Activated naive CD4-positive, alpha-beta T cell treated with anti-CD3 and anti-CD28 coated beads, Interleukin-2, amount 10 ng/mL, durations not matched to agents 7 days and 5 days (primary cell): ENCODE measurements around the gene ZC3H4.
"Not testable (repeated sequence)": the region's sequence is repeated elsewhere in the genome, so short reads cannot be mapped to it uniquely, and the experiment has no call there.

Experiments
- CTCF ChIA-PET: fragments of 350-600 bp; sonication (Branson Sonifier 250); formaldehyde crosslinking; loops from one replicate; lab custom pipeline; 2021; ENCODE audit warnings: antibody characterized with exemption; lab: Charles Lee
- DNase-seq: peaks from one replicate; pipeline ENCODE4 v3.0.0-alpha.2; 2020
- H3K27ac Mint-ChIP-seq: one replicate; pipeline ENCODE4 v1.8.0; 2021; ENCODE audit warnings: mild to moderate bottlenecking, moderate library complexity, mixed read lengths
- H3K27me3 Mint-ChIP-seq: one replicate; pipeline ENCODE4 v1.8.0; 2021; ENCODE audit warnings: mild to moderate bottlenecking, mixed read lengths
- H3K36me3 Mint-ChIP-seq: one replicate; pipeline ENCODE4 v1.8.0; 2021; ENCODE audit warnings: mixed read lengths
- H3K4me1 Mint-ChIP-seq: one replicate; pipeline ENCODE4 v1.8.0; 2021; ENCODE audit warnings: mixed read lengths
- H3K4me3 Mint-ChIP-seq: one replicate; pipeline ENCODE4 v1.8.0; 2021; ENCODE audit warnings: mild to moderate bottlenecking, moderate library complexity, mixed read lengths
- H3K9me3 Mint-ChIP-seq: one replicate; pipeline ENCODE4 v1.8.0; 2021; ENCODE audit warnings: mixed read lengths

ZC3H4 gene

GRCh38 chr19:47145639-47146486, 32.3 kb upstream of the ZC3H4 start:
- no peaks in the 10 kb centered on the region for H3K27me3 Mint-ChIP-seq
- H3K4me1 Mint-ChIP-seq: peaks cover 66% of the 10 kb centered on the region
- peak; percentile 32 for DNase-seq
- peak overlapping the region; percentile 25 for H3K4me3 Mint-ChIP-seq
- peaks cover 53% of the 10 kb centered on the region for H3K36me3 Mint-ChIP-seq
- no peaks in the 10 kb centered on the region for H3K9me3 Mint-ChIP-seq
- CTCF ChIA-PET: interaction anchor here (0.7 to 2.5 kb wide), 16 partner anchors 9 to 290 kb away, joined by 3 to 26 read pairs (median 3); partner anchors contain the start of gene SAE1
- H3K27ac Mint-ChIP-seq: peak overlapping the region; percentile 92

- peaks cover 45% of the 10 kb centered on the region for H3K36me3 Mint-ChIP-seq
- peaks cover 60% of the 10 kb centered on the region for H3K4me1 Mint-ChIP-seq
- peak overlapping the region; percentile 30 for H3K27ac Mint-ChIP-seq
- CTCF ChIA-PET: interaction anchor here (0.8 to 2.5 kb wide), 4 partner anchors 12 to 100 kb away, joined by 3 to 26 read pairs (median 4); no protein-coding TSS in a partner anchor
- no peaks in the 10 kb centered on the region for H3K9me3 Mint-ChIP-seq
- no peak for DNase-seq
- no peaks in the 10 kb centered on the region for H3K27me3 Mint-ChIP-seq
- H3K4me3 Mint-ChIP-seq: no peak overlapping the region
Measured at GRCh38 chr19:47144630-47145029, 31.1 kb upstream of the ZC3H4 start.

GRCh38 chr19:47143322-47144073, 29.9 kb upstream of the ZC3H4 start:
- Mint-ChIP-seq H3K36me3 (peaks cover 48% of the 10 kb centered on the region), H3K9me3 (no peaks in the 10 kb centered on the region), H3K27me3 (no peaks in the 10 kb centered on the region), H3K27ac (peak overlapping the region; percentile 29), H3K4me1 (peaks cover 62% of the 10 kb centered on the region), H3K4me3 (no peak overlapping the region)
- DNase-seq: no peak
- CTCF ChIA-PET: interaction anchor here (0.8 to 1.7 kb wide), 4 partner anchors 12 to 131 kb away, joined by 3 to 6 read pairs (median 4); no protein-coding TSS in a partner anchor

- CTCF ChIA-PET: interaction anchor here (1.1 to 1.7 kb wide), 3 partner anchors 11 to 130 kb away, joined by 3 to 6 read pairs (median 4); no protein-coding TSS in a partner anchor
- peaks cover 59% of the 10 kb centered on the region for H3K4me1 Mint-ChIP-seq
- DNase-seq: no peak
- no peak overlapping the region for H3K4me3 Mint-ChIP-seq
- no peak overlapping the region for H3K27ac Mint-ChIP-seq
- no peaks in the 10 kb centered on the region for H3K9me3 Mint-ChIP-seq
- H3K36me3 Mint-ChIP-seq: peaks cover 47% of the 10 kb centered on the region
- no peaks in the 10 kb centered on the region for H3K27me3 Mint-ChIP-seq
Measured at GRCh38 chr19:47142779-47143178, 29.2 kb upstream of the ZC3H4 start.

- Mint-ChIP-seq H3K36me3 (peaks cover 45% of the 10 kb centered on the region), H3K9me3 (no peaks in the 10 kb centered on the region), H3K4me1 (peaks cover 55% of the 10 kb centered on the region), H3K27me3 (no peaks in the 10 kb centered on the region), H3K27ac (peak overlapping the region; percentile 3), H3K4me3 (no peak overlapping the region)
- no peak for DNase-seq
- CTCF ChIA-PET: no interaction called here
Measured at GRCh38 chr19:47141695-47142094, 28.1 kb upstream of the ZC3H4 start.

GRCh38 chr19:47141252-47141651, 27.7 kb upstream of the ZC3H4 start:
- peaks cover 51% of the 10 kb centered on the region for H3K4me1 Mint-ChIP-seq
- peaks cover 44% of the 10 kb centered on the region for H3K36me3 Mint-ChIP-seq
- H3K4me3 Mint-ChIP-seq, CTCF ChIA-PET, H3K9me3 Mint-ChIP-seq, DNase-seq, H3K27me3 Mint-ChIP-seq: not testable (repeated sequence)
- peak overlapping the region; percentile 3 for H3K27ac Mint-ChIP-seq

GRCh38 chr19:47135156-47135555, 21.6 kb upstream of the ZC3H4 start:
- Mint-ChIP-seq H3K36me3 (peaks cover 55% of the 10 kb centered on the region), H3K27ac (no peak overlapping the region), H3K27me3 (peaks cover 3% of the 10 kb centered on the region), H3K4me1 (peaks cover 67% of the 10 kb centered on the region), H3K9me3 (peaks cover 3% of the 10 kb centered on the region), H3K4me3 (no peak overlapping the region)
- DNase-seq: no peak
- CTCF ChIA-PET: no interaction called here

GRCh38 chr19:47134545-47134944, 21.0 kb upstream of the ZC3H4 start:
- H3K4me3 Mint-ChIP-seq: no peak overlapping the region

GRCh38 chr19:47133021-47133471, 19.5 kb upstream of the ZC3H4 start:
- peaks cover 62% of the 10 kb centered on the region for H3K4me1 Mint-ChIP-seq
- peak overlapping the region; percentile 98 for H3K4me3 Mint-ChIP-seq
- H3K27me3 Mint-ChIP-seq: peaks cover 7% of the 10 kb centered on the region
- no peak for DNase-seq
- peaks cover 3% of the 10 kb centered on the region for H3K9me3 Mint-ChIP-seq
- H3K36me3 Mint-ChIP-seq: peaks cover 45% of the 10 kb centered on the region
- CTCF ChIA-PET: interaction anchor here (0.6 to 3.2 kb wide), 6 partner anchors 12 to 114 kb away, joined by 3 to 9 read pairs (median 3); no protein-coding TSS in a partner anchor
- H3K27ac Mint-ChIP-seq: peak overlapping the region; percentile 24

More at GRCh38 chr19:47134545-47134944, 21.0 kb upstream of the ZC3H4 start:
- no peak for DNase-seq
- H3K9me3 Mint-ChIP-seq: peaks cover 3% of the 10 kb centered on the region
- peak overlapping the region; percentile 4 for H3K27ac Mint-ChIP-seq
- H3K36me3 Mint-ChIP-seq: peaks cover 55% of the 10 kb centered on the region
- peaks cover 70% of the 10 kb centered on the region for H3K4me1 Mint-ChIP-seq
- peaks cover 6% of the 10 kb centered on the region for H3K27me3 Mint-ChIP-seq
- CTCF ChIA-PET: no interaction called here

- Mint-ChIP-seq H3K9me3 (peaks cover 3% of the 10 kb centered on the region), H3K4me1 (peaks cover 62% of the 10 kb centered on the region), H3K36me3 (peaks cover 45% of the 10 kb centered on the region), H3K4me3 (peak overlapping the region; percentile 98), H3K27me3 (peaks cover 7% of the 10 kb centered on the region), H3K27ac (peak overlapping the region; percentile 60)
- CTCF ChIA-PET: interaction anchor here (0.6 to 3.2 kb wide), 11 partner anchors 11 to 119 kb away, joined by 3 to 17 read pairs (median 5); no protein-coding TSS in a partner anchor
- no peak for DNase-seq
Measured at GRCh38 chr19:47132194-47132852, 18.7 kb upstream of the ZC3H4 start.

- H3K9me3 Mint-ChIP-seq: peaks cover 3% of the 10 kb centered on the region
- H3K36me3 Mint-ChIP-seq: peaks cover 40% of the 10 kb centered on the region
- peaks cover 53% of the 10 kb centered on the region for H3K4me1 Mint-ChIP-seq
Measured at GRCh38 chr19:47130589-47131227, 17.1 kb upstream of the ZC3H4 start, which contains the start of gene SAE1. TSS of gene SAE1 (plus strand) at chr19:47130835. CDS start at chr19:47130931, 96 bp downstream.

GRCh38 chr19:47130120-47130588, 16.6 kb upstream of the ZC3H4 start:
- Mint-ChIP-seq H3K4me1 (peaks cover 52% of the 10 kb centered on the region), H3K27ac (peak overlapping the region; percentile 95), H3K27me3 (peaks cover 7% of the 10 kb centered on the region), H3K36me3 (peaks cover 37% of the 10 kb centered on the region), H3K4me3 (peak overlapping the region; percentile 98), H3K9me3 (peaks cover 3% of the 10 kb centered on the region)
- CTCF ChIA-PET: interaction anchor here (1.3 to 3.2 kb wide), 3 partner anchors 17 to 116 kb away, joined by 3 to 9 read pairs (median 6); partner anchors contain the start of gene ZC3H4
- no peak for DNase-seq

More at GRCh38 chr19:47130589-47131227, 17.1 kb upstream of the ZC3H4 start, which contains the start of gene SAE1:
- CTCF ChIA-PET: interaction anchor here (0.8 to 3.2 kb wide), 14 partner anchors 11 to 139 kb away, joined by 3 to 17 read pairs (median 5); partner anchors contain the start of gene ZC3H4
- DNase-seq: peak; percentile 92
- H3K4me3 Mint-ChIP-seq: peak within 1 kb of the TSS; percentile 98
- peak within 1 kb of the TSS; percentile 95 for H3K27ac Mint-ChIP-seq
- H3K27me3 Mint-ChIP-seq: peaks cover 7% of the 10 kb centered on the region
